B cell (primary cell): ENCODE data around the gene ENTREP3. TPM values are rescaled to one million over a fixed set of nuclear protein-coding genes. Genes with fewer than 3 reads are reported as not detected.

Experiments
- ATAC-seq: fragments of 200-7000 bp; cut with Tn5 transposase; one replicate; pipeline ENCODE4 v1.10.0; 2021; ENCODE audit warnings: low read depth, mild to moderate bottlenecking, moderate number of reproducible peaks, moderate library complexity
- CTCF ChIA-PET: fragments of 350-600 bp; sonication (Branson Sonifier 250); formaldehyde crosslinking; loops from one replicate; lab custom pipeline; 2021; ENCODE audit warnings: antibody characterized with exemption, inconsistent platforms; lab: Charles Lee
- POLR2A ChIA-PET: fragments of 350-600 bp; sonication (Branson Sonifier 250); formaldehyde crosslinking; loops from one replicate; lab custom pipeline; 2021; ENCODE audit warnings: antibody characterized with exemption; lab: Charles Lee
- DNase-seq: peaks from one replicate; pipeline ENCODE4 v3.0.0; 2013
- H2AFZ ChIP-seq: 2 replicates; pipeline ENCODE4 v1.6.1; 2012; ENCODE audit warnings: mild to moderate bottlenecking, low read depth, low read length; ENCODE audit not compliant: insufficient read depth, poor library complexity, severe bottlenecking
- H3K27ac ChIP-seq, 2 donors: 1 replicate in 1 of 2; 2 replicates in 1 of 2; pipeline ENCODE4 v1.5.1; 2012 to 2013; ENCODE audit warnings: low read length in 2 of 2, mild to moderate bottlenecking in 2 of 2, moderate library complexity in 1 of 2
- H3K27me3 ChIP-seq, 4 experiments: fragments of 200-600 bp in 1 of 4; sonication (generic) in 1 of 4; replicated peaks in 1 of 4; 1 replicate in 2 of 4; 2 replicates in 2 of 4; pipeline versions ENCODE4 v1.6.1 to v1.7.0; 2013 to 2016; ENCODE audit warnings: low read length in 3 of 4, mild to moderate bottlenecking in 2 of 4, mixed read lengths in 1 of 4, moderate library complexity in 1 of 4; ENCODE audit not compliant: insufficient read depth in 4 of 4, control insufficient read depth in 3 of 4; ENCODE audit errors: control extremely low read depth in 1 of 4
- H3K36me3 ChIP-seq, 2 experiments: replicated peaks in 1 of 2; 1 replicate in 1 of 2; 2 replicates in 1 of 2; pipeline versions ENCODE4 v1.6.1 to v1.7.1; 2013; ENCODE audit warnings: low read length in 1 of 2; ENCODE audit not compliant: insufficient read depth in 2 of 2, control insufficient read depth in 1 of 2; ENCODE audit errors: control extremely low read depth in 1 of 2, extremely low read depth in 1 of 2
- H3K4me1 ChIP-seq, 2 donors: fragments of 200-600 bp in 1 of 2; sonication (generic) in 1 of 2; 1 replicate in 1 of 2; 2 replicates in 1 of 2; pipeline versions ENCODE4 v1.5.1 to v1.6.1; 2013 to 2017; ENCODE audit warnings: low read length in 2 of 2; ENCODE audit not compliant: control insufficient read depth in 2 of 2, insufficient read depth in 2 of 2
- H3K4me2 ChIP-seq: replicated peaks from 2 replicates; pipeline ENCODE3; 2012; ENCODE audit warnings: mild to moderate bottlenecking, low read depth, low read length; ENCODE audit not compliant: poor library complexity, severe bottlenecking
- H3K4me3 ChIP-seq, 5 experiments: fragments of 200-600 bp in 1 of 5; sonication (generic) in 1 of 5; 1 replicate in 3 of 5; 2 replicates in 2 of 5; pipeline versions ENCODE4 v1.5.1 to v1.7.0; 2011 to 2016; ENCODE audit warnings: low read length in 4 of 5, mild to moderate bottlenecking in 4 of 5, low read depth in 2 of 5, control low read depth in 1 of 5, moderate library complexity in 1 of 5; ENCODE audit not compliant: insufficient read depth in 1 of 5; ENCODE audit errors: control extremely low read depth in 1 of 5, extremely low read depth in 1 of 5
- H3K79me2 ChIP-seq: fragments of 200-600 bp; sonication (generic); one replicate; pipeline ENCODE4 v1.6.0; 2016; ENCODE audit warnings: low read length; ENCODE audit not compliant: control insufficient read depth, insufficient read depth
- H3K9ac ChIP-seq: fragments of 200-600 bp; sonication (generic); 2 replicates; pipeline ENCODE4 v1.6.1; 2017; ENCODE audit warnings: mild to moderate bottlenecking, low read length, moderate library complexity
- H3K9me3 ChIP-seq, 3 donors: one replicate each; pipeline versions ENCODE4 v1.6.1 to v1.7.1; 2013; ENCODE audit warnings: low read length in 2 of 3; ENCODE audit not compliant: control insufficient read depth in 2 of 3, insufficient read depth in 1 of 3; ENCODE audit errors: control extremely low read depth in 1 of 3
- H4K20me1 ChIP-seq: 2 replicates; pipeline ENCODE4 v1.6.0; 2012; ENCODE audit warnings: mild to moderate bottlenecking, low read length; ENCODE audit not compliant: insufficient read depth, control insufficient read depth, poor library complexity, severe bottlenecking
- H3K27ac Mint-ChIP-seq: one replicate; pipeline ENCODE4 v1.8.0; 2021; ENCODE audit warnings: mixed read lengths
- H3K27me3 Mint-ChIP-seq: one replicate; pipeline ENCODE4 v1.8.0; 2021; ENCODE audit warnings: mixed read lengths
- H3K4me1 Mint-ChIP-seq: one replicate; pipeline ENCODE4 v1.8.0; 2021; ENCODE audit warnings: mixed read lengths
- H3K4me3 Mint-ChIP-seq: one replicate; pipeline ENCODE4 v1.8.0; 2021; ENCODE audit warnings: mixed read lengths
- H3K9me3 Mint-ChIP-seq: one replicate; pipeline ENCODE4 v1.8.0; 2022; ENCODE audit warnings: mixed read lengths; ENCODE audit not compliant: insufficient read depth
- CTCF ChIP-seq: fragments of 200-600 bp; IDR thresholded peaks from one replicate; pipeline ENCODE4 v1.8.0; 2022; ENCODE audit warnings: antibody characterized with exemption, mild to moderate bottlenecking
- EZH2 ChIP-seq: IDR thresholded peaks from 2 replicates; pipeline ENCODE4 v1.6.1; 2012; ENCODE audit warnings: borderline replicate concordance, low read depth, mild to moderate bottlenecking, moderate library complexity, low read length; ENCODE audit not compliant: insufficient read depth, poor library complexity, severe bottlenecking
- WGBS: methylation state at CpG from one replicate; pipeline ENCODE4 v1.1.5; 2013; ENCODE audit warnings: missing lambda C conversion rate; ENCODE audit not compliant: insufficient coverage; 5-methylcytosine and 5-hydroxymethylcytosine counted together
- intact Hi-C: fragments of 100-400 bp; cut with micrococcal nuclease; formaldehyde crosslinking; loops from one replicate; pipeline ENCODE4 v1.10.0; 2022
- polyA plus RNA-seq: library from polyadenylated mRNA; depleted of rRNA; stranded (reverse); fragments of >200 nt; gene quantifications from 2 replicates; pipeline ENCODE4 v1.2.3, GENCODE V29; 2012
- total RNA-seq, 2 donors: library from RNA; stranded (reverse); fragments of 120-200 nt in 1 of 2; gene quantifications; 1 replicate in 1 of 2; 2 replicates in 1 of 2; pipeline versions ENCODE4 v1.2.3 to v1.2.4, GENCODE V29; 2013 to 2022

Gene ENTREP3
- total and polyA plus RNA-seq, 2 donors (not counting 1 experiment from before 2014, with no cell fraction given) = 7.6 to 15.2 TPM

- TF ChIP-seq CTCF (peak; percentile 100), EZH2 (no peak)
- Histone ChIP-seq H3K4me2 (peak overlapping the region; percentile 99), H4K20me1 (no peaks in the 10 kb centered on the region), H3K79me2 (no peaks in the 10 kb centered on the region), H3K4me1 (peaks cover 19 to 30% of the 10 kb centered on the region in 2 donors), H3K9me3 (peaks cover 0 to 3% (median 0%) of the 10 kb centered on the region in 3 donors), H3K4me3 (peak overlapping the region in 4 of 5 experiments; percentile 47 to 69 (median 60)), H3K36me3 (no peaks in the 10 kb centered on the region), H3K27ac (peak overlapping the region; percentile 8 to 52), H3K27me3 (no peaks in the 10 kb centered on the region), H2AFZ (peak overlapping the region; percentile 97), H3K9ac (peak overlapping the region; percentile 72)
- intact Hi-C loops = loop anchor here (1.0 to 2.0 kb wide), 5 partner anchors 26 to 341 kb away; partner anchors contain the start of genes FDPS and HCN3
- peak overlapping the region; percentile 79 for H3K4me3 Mint-ChIP-seq
- H3K27me3 Mint-ChIP-seq = no peaks in the 10 kb centered on the region
- H3K27ac Mint-ChIP-seq = peak overlapping the region; percentile 47
- POLR2A ChIA-PET = interaction anchor here (0.6 to 1.5 kb wide), 11 partner anchors 8 to 189 kb away, joined by 3 to 8 read pairs (median 4); partner anchors contain the start of genes CLK2, SCAMP3 and THBS3
- peak; percentile 95 for DNase-seq
- WGBS = 19% methylated on average over 23 of the region's 23 CpGs
- no peaks in the 10 kb centered on the region for H3K9me3 Mint-ChIP-seq
- CTCF ChIA-PET = interaction anchor here (0.6 to 5.8 kb wide), 52 partner anchors 9 to 1079 kb away, joined by 3 to 128 read pairs (median 5); partner anchors contain the start of genes ASH1L, CLK2, FDPS and HCN3
- ATAC-seq = peak; percentile 96
- peaks cover 32% of the 10 kb centered on the region for H3K4me1 Mint-ChIP-seq
Observed at GRCh38 chr1:155250633-155251449, 4.4 kb downstream of the ENTREP3 start.
